Endothelial cell of coronary artery (primary cell): ENCODE measurements around the gene GDPD4. TPM values are rescaled to one million over a fixed set of nuclear protein-coding genes. Genes with fewer than 3 reads are reported as not detected.

Experiments
- total RNA-seq: library from RNA; depleted of rRNA; stranded (reverse); fragments of >200 nt; gene quantifications from 2 replicates; pipeline ENCODE4 v1.2.3, GENCODE V29; 2014

The GDPD4 gene
- total RNA-seq: not detected in 2 replicates

DNA sequence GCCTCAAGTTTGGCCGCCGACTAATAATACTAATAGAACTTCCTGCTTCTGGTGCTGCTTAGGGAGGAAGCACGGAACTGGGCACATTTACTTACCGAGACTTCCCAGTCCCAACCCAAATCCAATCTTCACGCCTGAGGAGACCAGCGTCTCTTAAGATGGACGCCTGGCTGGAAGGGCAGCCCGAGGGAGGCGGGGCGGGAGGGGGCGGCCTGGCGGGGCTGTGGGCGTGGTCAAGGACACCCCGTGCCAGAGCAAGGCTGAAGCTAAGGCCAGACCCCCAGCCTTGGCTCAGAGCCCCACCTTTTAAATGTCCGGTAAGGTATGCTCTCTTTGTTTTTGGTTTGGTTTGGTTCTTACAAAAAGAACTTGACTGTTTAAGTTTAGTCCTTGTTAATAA is at the start of gene GDPD4:
Gene GDPD4, minus strand, starts transcription at position 177 of the 400 bp plus-strand sequence. CDS start 16,549 bp downstream, outside the sequence.

Other genes with a start within 250 kb of the GDPD4 start
- 9.6 and 15.7 TPM in 2 replicates for gene CAPN5, start 234.7 kb downstream of the GDPD4 start, total RNA-seq
- gene OMP, start 198.8 kb downstream of the GDPD4 start, total RNA-seq: 0.45 and 0.56 TPM in 2 replicates
- gene MYO7A, start 173.4 kb downstream of the GDPD4 start, total RNA-seq: 0.18 and 0.19 TPM in 2 replicates
- 3.1 and 6.3 TPM in 2 replicates for gene PAK1, start 172.4 kb upstream of the GDPD4 start, total RNA-seq